Epidermal melanocyte (primary cell): ENCODE data around the gene GAS6.

Experiments
- DNase-seq: peaks from one replicate; pipeline ENCODE4 v3.0.0; 2011; ENCODE audit warnings: low spot score; ENCODE audit not compliant: insufficient read length

Gene GAS6

GRCh38 chr13:113852536-113853517 is 11.0 kb downstream of the GAS6 start:
- no peak for DNase-seq

GRCh38 chr13:113851826-113852535 is 11.9 kb downstream of the GAS6 start:
- no peak for DNase-seq

GRCh38 chr13:113851480-113851803 is 12.4 kb downstream of the GAS6 start:
- DNase-seq, result no peak

- no peak for DNase-seq
Observed at GRCh38 chr13:113850722-113851479, 13.0 kb downstream of the GAS6 start.

GRCh38 chr13:113849981-113850721 is 13.7 kb downstream of the GAS6 start:
- no peak for DNase-seq

- no peak for DNase-seq
Observed at GRCh38 chr13:113849546-113849945, 14.3 kb downstream of the GAS6 start.

- no peak for DNase-seq
Observed at GRCh38 chr13:113848431-113849260, 15.2 kb downstream of the GAS6 start.

GRCh38 chr13:113848020-113848419 is 15.9 kb downstream of the GAS6 start:
- no peak for DNase-seq

- no peak for DNase-seq
Observed at GRCh38 chr13:113846636-113847318, 17.1 kb downstream of the GAS6 start.

GRCh38 chr13:113845723-113846635 is 17.9 kb downstream of the GAS6 start:
- no peak for DNase-seq

GRCh38 chr13:113845055-113845454 is 18.8 kb downstream of the GAS6 start:
- no peak for DNase-seq

- DNase-seq, result no peak
Observed at GRCh38 chr13:113843864-113844556, 19.9 kb downstream of the GAS6 start.

GRCh38 chr13:113843063-113843654 is 20.7 kb downstream of the GAS6 start:
- no peak for DNase-seq

GRCh38 chr13:113842336-113843062 is 21.4 kb downstream of the GAS6 start:
- DNase-seq, result no peak

GRCh38 chr13:113841353-113841650 is 22.6 kb downstream of the GAS6 start:
- no peak for DNase-seq

GRCh38 chr13:113840541-113841352 is 23.1 kb downstream of the GAS6 start:
- DNase-seq, result no peak
